ENCODE data around the gene PLK5. TPM values are rescaled to one million over a fixed set of nuclear protein-coding genes. Genes with fewer than 3 reads are reported as not detected.

The PLK5 gene
- total RNA-seq, 2 experiments from 2014 or later: not detected

DNA sequence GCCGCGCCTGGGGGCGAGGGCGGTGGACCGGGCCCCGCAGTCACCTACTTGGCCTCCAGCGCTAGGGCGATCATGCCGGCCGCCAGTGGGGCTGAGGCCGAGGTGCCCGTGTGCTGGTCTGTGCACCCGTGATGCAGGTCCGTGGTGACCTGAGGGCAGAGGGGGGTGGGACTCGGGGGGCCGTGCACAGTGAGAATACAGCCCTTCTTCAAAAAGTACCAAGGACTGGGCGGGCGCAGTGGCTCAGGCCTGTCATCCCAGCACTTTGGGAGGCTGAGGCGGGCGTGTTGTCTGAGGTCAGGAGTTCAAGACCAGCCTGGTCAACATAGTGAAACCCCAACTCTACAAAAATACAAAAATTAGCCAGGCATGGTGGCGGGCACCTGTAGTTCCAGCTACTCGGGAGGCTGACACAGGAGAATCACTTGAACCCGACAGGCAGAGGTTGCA, 39.9 kb upstream of the PLK5 start:
- ChIA-PET POLR2A (no interaction called here), CTCF (no interaction called here)
- intact Hi-C loops (cut with DNase I, micrococcal nuclease): no loop called here
- DNase-seq: no peak
- no peak overlapping the region for H3K27ac Mint-ChIP-seq
- ATAC-seq: no peak
- peaks cover under 1% of the 10 kb centered on the region for H3K4me1 Mint-ChIP-seq
- H3K9me3 Mint-ChIP-seq (ENCODE audit: low read depth): no peaks in the 10 kb centered on the region
- no peak overlapping the region for H3K4me3 Mint-ChIP-seq
- H3K36me3 Mint-ChIP-seq (ENCODE audit: low read depth): peaks cover 1% of the 10 kb centered on the region
- H3K27me3 Mint-ChIP-seq: no peaks in the 10 kb centered on the region

- peaks cover 8% of the 10 kb centered on the region for H3K4me1 Mint-ChIP-seq
- no peak overlapping the region for H3K4me3 Mint-ChIP-seq
- H3K9me3 Mint-ChIP-seq (ENCODE audit: low read depth): no peaks in the 10 kb centered on the region
- intact Hi-C loops (cut with DNase I, micrococcal nuclease): no loop called here
- ATAC-seq (no peak), DNase-seq (no peak)
- POLR2A ChIA-PET: no interaction called here
- no peak overlapping the region for H3K27ac Mint-ChIP-seq
- no peaks in the 10 kb centered on the region for H3K36me3 Mint-ChIP-seq (ENCODE audit: low read depth)
- peaks cover 3% of the 10 kb centered on the region for H3K27me3 Mint-ChIP-seq
- CTCF ChIA-PET: no interaction called here
Measured at GRCh38 chr19:1486720-1487575, 36.9 kb upstream of the PLK5 start.

DNA sequence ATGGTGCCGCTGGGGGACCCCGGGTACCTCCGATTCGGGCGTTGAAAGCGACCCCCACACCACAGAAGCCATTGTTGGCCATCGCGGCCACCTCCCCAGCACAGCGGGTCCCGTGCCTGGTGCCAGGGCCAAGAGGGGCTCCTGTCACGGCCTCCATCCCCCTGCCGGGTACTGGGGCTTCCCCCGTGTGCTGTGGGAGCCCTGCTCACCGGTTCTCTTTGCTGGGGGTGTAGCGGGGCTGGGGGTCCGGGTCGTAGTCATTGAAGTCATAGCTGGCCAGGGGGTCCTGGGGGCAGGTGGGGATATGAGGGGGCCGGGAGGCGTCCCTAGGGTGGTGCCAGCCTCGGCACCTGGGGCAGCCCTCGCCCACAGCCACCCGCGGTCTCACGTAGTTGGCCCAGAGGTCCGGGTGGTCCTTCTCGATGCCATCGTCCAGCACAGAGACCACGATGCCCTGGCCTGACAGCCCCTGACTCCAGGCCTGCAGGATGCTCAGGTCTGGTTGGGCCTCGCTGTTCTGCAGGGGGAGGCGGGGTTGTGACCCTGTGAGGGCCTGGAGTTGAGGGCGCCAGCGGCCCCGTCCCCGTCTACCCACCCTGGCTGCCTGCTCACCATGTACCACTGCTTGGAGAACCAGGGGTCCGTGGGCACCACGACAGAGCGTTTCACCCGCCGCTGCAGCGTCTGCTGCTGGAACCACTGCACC, 36.1 kb upstream of the PLK5 start:
- ATAC-seq (no peak), DNase-seq (no peak)
- intact Hi-C loops (cut with DNase I, micrococcal nuclease): no loop called here
- Mint-ChIP-seq H3K4me1 (peaks cover 9% of the 10 kb centered on the region), H3K27ac (no peak overlapping the region), H3K36me3 (ENCODE audit: low read depth) (no peaks in the 10 kb centered on the region), H3K4me3 (no peak overlapping the region), H3K9me3 (ENCODE audit: low read depth) (no peaks in the 10 kb centered on the region), H3K27me3 (peaks cover 3% of the 10 kb centered on the region)
- CTCF ChIA-PET: no interaction called here
- POLR2A ChIA-PET: no interaction called here

- Mint-ChIP-seq H3K4me3 (no peak overlapping the region), H3K4me1 (peaks cover 9% of the 10 kb centered on the region), H3K36me3 (ENCODE audit: low read depth) (no peaks in the 10 kb centered on the region), H3K27ac (no peak overlapping the region), H3K27me3 (peaks cover 3% of the 10 kb centered on the region), H3K9me3 (ENCODE audit: low read depth) (no peaks in the 10 kb centered on the region)
- ATAC-seq (no peak), DNase-seq (no peak)
- CTCF ChIA-PET: no interaction called here
- intact Hi-C loops (cut with DNase I, micrococcal nuclease): no loop called here
- POLR2A ChIA-PET: no interaction called here
Measured at GRCh38 chr19:1488282-1488601, 35.6 kb upstream of the PLK5 start.

GRCh38 chr19:1489463-1490310, 34.2 kb upstream of the PLK5 start:
- Mint-ChIP-seq H3K27me3 (peaks cover 3% of the 10 kb centered on the region), H3K4me1 (peaks cover 9% of the 10 kb centered on the region), H3K4me3 (peak overlapping the region; percentile 72), H3K27ac (no peak overlapping the region), H3K9me3 (ENCODE audit: low read depth) (no peaks in the 10 kb centered on the region), H3K36me3 (ENCODE audit: low read depth) (no peaks in the 10 kb centered on the region)
- DNase-seq (no peak), ATAC-seq (no peak)
- POLR2A ChIA-PET: no interaction called here
- CTCF ChIA-PET: interaction anchor here (0.7 kb wide), 1 partner anchor 44 kb away, joined by 4 read pairs; no protein-coding TSS in a partner anchor
- intact Hi-C loops (cut with DNase I, micrococcal nuclease): loop anchor here (1.0 to 2.0 kb wide), 18 partner anchors 10 to 693 kb away; partner anchors contain the start of genes C19orf25 (in 2 of the 2), ADAMTSL5 (in 1 of the 2), ATP8B3 (in 1 of the 2) and CIRBP (in 1 of the 2)

DNA sequence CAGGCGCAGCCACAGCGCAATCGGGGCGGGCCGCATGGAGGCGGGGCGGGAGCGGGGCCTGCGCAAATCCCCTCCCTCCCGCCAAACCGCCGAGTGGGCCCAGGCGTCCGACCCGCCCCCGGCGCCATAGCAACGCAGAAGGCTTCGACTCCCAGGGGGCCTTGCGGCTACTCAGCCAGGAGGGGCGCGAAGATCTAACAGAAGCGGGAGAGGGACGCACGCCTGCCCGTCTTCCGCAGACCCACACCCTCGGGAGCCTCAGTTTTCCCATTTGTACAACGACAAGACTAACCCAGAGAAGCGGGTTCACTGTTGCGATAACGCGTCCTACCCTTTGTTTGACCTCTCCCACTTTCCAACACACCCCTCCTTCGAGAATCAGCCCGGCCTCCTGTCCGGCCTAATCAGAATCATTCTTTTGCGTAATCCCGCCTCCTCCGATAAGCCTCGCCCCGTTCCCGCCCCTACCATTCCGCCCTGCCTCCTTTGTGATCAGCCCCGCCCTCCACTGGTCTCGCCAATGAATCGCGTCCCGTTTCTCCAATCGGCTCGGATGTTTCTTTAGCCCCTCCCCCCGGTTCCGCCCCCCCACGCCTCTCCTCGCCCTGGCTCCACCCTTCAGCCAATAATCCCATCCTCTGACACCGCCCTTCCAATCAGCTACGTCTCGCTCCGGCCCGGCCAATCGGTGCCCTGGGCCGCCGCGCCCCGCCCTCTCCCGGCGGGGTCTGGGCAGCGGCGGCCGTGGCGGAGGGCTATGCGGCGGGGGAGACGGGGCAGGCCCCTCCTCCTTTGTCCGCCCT, 33.4 kb upstream of the PLK5 start, which contains the start of gene PCSK4:
PCSK4 (minus strand) TSS at position 40 of the 803 bp plus-strand sequence; CDS start at position 36, 4 bp downstream.
- ChIA-PET CTCF (interaction anchor here (0.7 to 1.4 kb wide), 3 partner anchors 15 to 45 kb away, joined by 3 to 4 read pairs (median 4); no protein-coding TSS in a partner anchor), POLR2A (interaction anchor here (0.6 to 1.3 kb wide), 4 partner anchors 13 to 221 kb away, joined by 3 to 7 read pairs (median 4); partner anchors contain the start of gene CIRBP)
- ATAC-seq (peak; percentile 92), DNase-seq (peak; percentile 99)
- Mint-ChIP-seq H3K4me1 (peaks cover 9% of the 10 kb centered on the region), H3K27me3 (peaks cover 3% of the 10 kb centered on the region), H3K9me3 (ENCODE audit: low read depth) (no peaks in the 10 kb centered on the region), H3K27ac (peak within 1 kb of the TSS; percentile 66), H3K4me3 (peak within 1 kb of the TSS; percentile 72), H3K36me3 (ENCODE audit: low read depth) (no peaks in the 10 kb centered on the region)
- intact Hi-C loops (cut with DNase I, micrococcal nuclease): loop anchor here (1.0 to 2.0 kb wide), 20 partner anchors 11 to 694 kb away; partner anchors contain the start of genes C19orf25 (in 2 of the 2), ADAMTSL5 (in 1 of the 2), ATP8B3 (in 1 of the 2) and CIRBP (in 1 of the 2)

- H3K9me3 Mint-ChIP-seq (ENCODE audit: low read depth): no peaks in the 10 kb centered on the region
- H3K27me3 Mint-ChIP-seq: peaks cover 3% of the 10 kb centered on the region
- peak within 1 kb of the TSS; percentile 72 for H3K4me3 Mint-ChIP-seq
- intact Hi-C loops (cut with DNase I, micrococcal nuclease): loop anchor here in 1 of 2 experiments (1.0 to 2.0 kb wide), 4 partner anchors 114 to 694 kb away; partner anchors contain the start of genes PTBP1, RNU6-2, TMEM259 and UQCR11
- H3K27ac Mint-ChIP-seq: peak within 1 kb of the TSS; percentile 66
- ChIA-PET POLR2A (interaction anchor here (0.6 to 1.3 kb wide), 4 partner anchors 108 to 222 kb away, joined by 3 to 8 read pairs (median 6); partner anchors contain the start of gene CIRBP), CTCF (interaction anchor here (0.6 to 1.4 kb wide), 3 partner anchors 11 to 16 kb away, joined by 3 to 4 read pairs (median 3); no protein-coding TSS in a partner anchor)
- no peaks in the 10 kb centered on the region for H3K36me3 Mint-ChIP-seq (ENCODE audit: low read depth)
- DNase-seq: no peak
- no peak for ATAC-seq
- peaks cover 9% of the 10 kb centered on the region for H3K4me1 Mint-ChIP-seq
Measured at GRCh38 chr19:1491114-1491848, 32.6 kb upstream of the PLK5 start, which contains the start of gene REEP6. Gene REEP6 (plus strand): TSS chr19:1491181. CDS start chr19:1491270, 89 bp downstream.

- H3K4me3 Mint-ChIP-seq: peak overlapping the region; percentile 63
- H3K27ac Mint-ChIP-seq: no peak overlapping the region
- H3K36me3 Mint-ChIP-seq (ENCODE audit: low read depth): no peaks in the 10 kb centered on the region
- H3K4me1 Mint-ChIP-seq: peaks cover 9% of the 10 kb centered on the region
- no peak for ATAC-seq
- H3K27me3 Mint-ChIP-seq: peaks cover 3% of the 10 kb centered on the region
- H3K9me3 Mint-ChIP-seq (ENCODE audit: low read depth): no peaks in the 10 kb centered on the region
- no peak for DNase-seq
- CTCF ChIA-PET: interaction anchor here (0.6 to 1.4 kb wide), 3 partner anchors 10 to 14 kb away, joined by 3 to 4 read pairs (median 3); no protein-coding TSS in a partner anchor
- POLR2A ChIA-PET: interaction anchor here (0.6 kb wide), 1 partner anchor 112 kb away, joined by 8 read pairs; no protein-coding TSS in a partner anchor
- intact Hi-C loops (cut with DNase I, micrococcal nuclease): loop anchor here in 1 of 2 experiments (1.0 to 2.0 kb wide), 4 partner anchors 113 to 695 kb away; partner anchors contain the start of genes PTBP1, RNU6-2, TMEM259 and UQCR11
Measured at GRCh38 chr19:1491849-1492170, 32.1 kb upstream of the PLK5 start.

- Mint-ChIP-seq H3K27ac (no peak overlapping the region), H3K4me3 (no peak overlapping the region), H3K27me3 (peaks cover 3% of the 10 kb centered on the region), H3K9me3 (ENCODE audit: low read depth) (no peaks in the 10 kb centered on the region), H3K4me1 (peaks cover 9% of the 10 kb centered on the region), H3K36me3 (ENCODE audit: low read depth) (no peaks in the 10 kb centered on the region)
- intact Hi-C loops (cut with DNase I, micrococcal nuclease): no loop called here
- DNase-seq: no peak
- no peak for ATAC-seq
- CTCF ChIA-PET: interaction anchor here (0.6 kb wide), 1 partner anchor 13 kb away, joined by 4 read pairs; no protein-coding TSS in a partner anchor
- POLR2A ChIA-PET: no interaction called here
Measured at GRCh38 chr19:1492474-1493006, 31.3 kb upstream of the PLK5 start.
